HG03558 (cell line): ENCODE results near the gene DTNBP1.

Experiments
- ATAC-seq: cut with Tn5 transposase; IDR thresholded peaks from one replicate; pipeline ENCODE4 v1.9.1; 2021; ENCODE audit warnings: moderate number of reproducible peaks; ENCODE audit not compliant: unreplicated experiment; ENCODE audit errors: extremely low read depth

The DTNBP1 gene

DNA sequence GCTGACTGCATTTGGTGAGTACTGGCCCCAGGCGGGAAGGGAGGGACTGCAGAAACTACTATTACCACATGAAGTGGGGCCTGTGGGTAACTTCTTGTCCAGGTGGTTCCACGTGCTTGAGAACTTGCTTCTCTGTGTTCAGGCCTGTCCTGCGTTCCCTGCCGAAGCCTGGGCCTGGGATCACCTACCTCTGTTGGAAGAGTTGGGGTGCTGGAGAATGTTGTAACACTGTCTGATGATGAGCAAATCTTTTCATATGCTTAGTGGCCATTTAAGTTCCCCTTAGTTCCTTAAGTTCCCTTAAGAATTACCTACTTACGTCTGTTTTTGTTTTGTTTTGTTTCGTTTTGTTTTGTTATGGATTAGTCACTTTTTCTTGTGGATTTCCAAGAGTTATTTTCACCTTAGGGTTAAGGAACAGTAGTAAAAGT, 154.4 kb downstream of the DTNBP1 start:
- no peak for ATAC-seq

DNA sequence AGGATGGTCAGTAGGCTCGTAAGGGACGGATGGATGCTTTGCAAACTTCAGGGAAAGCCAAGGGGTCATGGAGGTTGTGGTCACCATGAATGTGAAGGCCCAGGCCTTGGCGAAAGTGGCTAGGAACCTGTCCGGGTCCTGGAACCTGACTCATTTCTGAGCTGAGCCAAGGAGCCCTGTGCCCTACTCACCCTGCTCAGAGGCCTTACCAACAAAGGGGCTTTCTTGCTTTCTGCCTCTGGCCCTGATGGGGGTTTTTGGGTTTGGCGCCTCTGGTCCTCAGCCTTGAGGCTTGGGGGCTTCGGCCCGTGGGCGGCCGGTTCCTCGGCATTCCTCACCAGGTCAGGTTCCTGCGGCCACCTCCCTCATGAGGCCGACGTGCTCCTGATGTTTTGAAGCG, 155.1 kb downstream of the DTNBP1 start:
- no peak for ATAC-seq

- no peak for ATAC-seq
Observed at GRCh38 chr6:15507221-15507620, 155.6 kb downstream of the DTNBP1 start.

GRCh38 chr6:15506066-15506465, 156.8 kb downstream of the DTNBP1 start:
- ATAC-seq = no peak

DNA sequence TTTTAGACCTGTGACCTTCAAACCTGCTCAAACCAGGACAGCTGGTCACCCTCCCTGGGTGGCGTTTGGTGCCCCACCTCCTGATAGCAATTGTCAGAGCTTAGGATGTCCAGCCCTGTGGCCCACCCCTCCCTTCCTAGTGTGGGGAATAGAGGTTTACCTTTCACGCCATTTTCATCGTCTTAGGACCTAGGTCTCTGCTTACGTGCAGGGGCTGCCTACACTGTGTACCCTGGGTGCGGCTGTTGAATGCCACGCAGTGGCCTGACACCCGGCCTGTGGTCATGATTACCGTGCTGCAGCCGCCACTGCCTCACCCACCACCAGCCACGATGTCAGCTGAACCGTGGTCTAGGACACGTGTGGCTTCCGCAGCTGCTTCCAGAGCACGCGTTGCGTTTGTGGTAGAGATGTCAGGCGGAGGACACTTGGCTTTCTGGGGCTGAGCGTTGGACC, 157.3 kb downstream of the DTNBP1 start:
- ATAC-seq = no peak

DNA sequence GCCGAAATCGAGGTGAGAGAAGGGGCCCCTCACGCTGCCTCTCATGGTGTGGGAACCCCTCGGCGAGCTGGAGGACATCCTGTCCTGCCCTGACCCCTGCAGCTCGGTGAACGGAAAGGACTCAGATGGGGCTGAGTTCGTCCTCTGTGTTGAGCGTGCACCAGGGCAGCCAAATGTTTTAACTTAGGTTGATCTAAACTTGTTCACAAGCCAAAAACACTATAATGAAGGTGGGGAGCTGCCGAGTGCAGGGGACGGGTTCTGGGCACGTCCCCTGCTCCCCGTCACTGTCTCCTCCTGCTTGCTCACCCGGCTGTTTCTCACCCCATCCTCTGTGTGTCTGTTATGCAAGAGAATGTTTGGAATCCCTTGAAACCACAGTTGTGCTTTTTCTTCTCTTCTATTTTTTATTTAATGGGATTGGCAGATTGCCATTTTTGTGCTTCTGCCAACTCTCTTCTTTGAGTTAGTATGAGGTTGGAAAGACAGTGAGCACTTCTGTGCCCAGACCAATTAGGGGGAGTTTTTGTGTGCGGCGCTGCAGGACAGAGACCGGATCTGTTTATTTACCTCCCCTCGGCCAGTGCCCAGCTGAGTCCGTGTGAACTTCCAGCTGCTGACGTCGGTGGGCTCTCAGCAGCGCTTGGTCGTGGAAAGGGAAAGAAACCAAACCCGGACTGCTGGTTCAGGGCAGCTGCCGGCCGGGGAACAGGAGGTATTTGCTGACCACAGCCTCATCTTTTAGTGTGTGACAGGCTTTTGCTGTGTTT, 158.1 kb downstream of the DTNBP1 start:
- no peak for ATAC-seq

- ATAC-seq = no peak
Observed at GRCh38 chr6:15504040-15504495, 158.8 kb downstream of the DTNBP1 start.

DNA sequence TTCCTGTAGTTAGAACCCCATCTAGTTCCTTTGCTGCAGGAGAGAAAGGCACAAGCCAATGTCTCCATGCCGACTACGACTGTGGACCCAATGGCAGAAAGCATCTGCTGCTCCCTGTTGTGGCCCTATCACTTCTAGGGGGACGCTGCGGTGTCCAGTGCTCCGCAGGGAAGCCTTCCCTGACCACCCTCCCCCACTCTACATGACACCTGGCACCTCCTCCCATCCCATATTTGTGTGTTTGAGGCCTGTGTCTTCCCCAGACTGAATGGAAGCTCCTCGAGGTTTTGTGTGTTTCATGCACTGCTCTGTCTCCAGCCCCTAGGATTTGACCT, 159.5 kb downstream of the DTNBP1 start:
- ATAC-seq = no peak

DNA sequence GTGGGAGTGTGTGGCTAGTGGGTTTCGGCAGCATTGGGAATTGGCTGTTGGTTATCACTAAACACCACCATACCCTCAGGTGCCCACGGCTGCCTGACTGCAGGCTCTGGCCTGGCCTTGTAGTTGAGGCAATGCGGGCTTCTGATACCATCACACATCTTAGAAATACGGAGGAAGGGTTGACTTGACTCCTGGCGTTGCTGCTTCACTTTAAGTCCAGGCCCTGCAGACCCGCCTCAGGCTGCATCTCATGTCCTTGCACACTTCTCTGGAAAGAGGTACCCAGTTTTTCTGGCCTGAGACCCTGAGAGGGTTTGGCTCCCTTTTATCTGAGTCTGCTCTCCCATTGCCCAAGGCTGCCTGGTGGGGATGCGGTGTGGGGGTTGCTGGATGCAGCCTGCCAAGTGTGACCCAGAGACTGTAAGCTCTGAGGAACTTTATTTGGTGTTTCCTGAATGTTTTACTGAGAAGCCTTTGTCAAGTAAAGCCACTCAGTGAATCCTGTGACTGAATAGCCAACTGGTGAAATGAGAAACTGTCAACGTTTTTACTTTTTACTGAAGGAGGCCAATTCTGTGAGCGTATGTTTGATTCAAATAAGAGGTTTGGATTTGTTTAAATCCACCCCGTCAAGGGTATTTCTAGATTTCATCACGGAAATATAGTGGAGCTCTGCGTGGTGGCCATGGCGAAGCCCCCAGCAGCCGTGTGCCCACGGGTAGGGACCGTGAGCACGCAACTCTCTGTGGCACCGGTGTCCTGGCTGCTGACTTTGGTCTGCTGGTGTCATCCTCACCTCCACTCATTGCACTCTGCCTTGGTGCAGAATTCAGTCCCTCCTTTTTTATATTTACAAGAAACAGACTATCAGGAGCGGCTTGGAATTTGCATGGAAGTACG, 160.1 kb downstream of the DTNBP1 start:
- no peak for ATAC-seq

DNA sequence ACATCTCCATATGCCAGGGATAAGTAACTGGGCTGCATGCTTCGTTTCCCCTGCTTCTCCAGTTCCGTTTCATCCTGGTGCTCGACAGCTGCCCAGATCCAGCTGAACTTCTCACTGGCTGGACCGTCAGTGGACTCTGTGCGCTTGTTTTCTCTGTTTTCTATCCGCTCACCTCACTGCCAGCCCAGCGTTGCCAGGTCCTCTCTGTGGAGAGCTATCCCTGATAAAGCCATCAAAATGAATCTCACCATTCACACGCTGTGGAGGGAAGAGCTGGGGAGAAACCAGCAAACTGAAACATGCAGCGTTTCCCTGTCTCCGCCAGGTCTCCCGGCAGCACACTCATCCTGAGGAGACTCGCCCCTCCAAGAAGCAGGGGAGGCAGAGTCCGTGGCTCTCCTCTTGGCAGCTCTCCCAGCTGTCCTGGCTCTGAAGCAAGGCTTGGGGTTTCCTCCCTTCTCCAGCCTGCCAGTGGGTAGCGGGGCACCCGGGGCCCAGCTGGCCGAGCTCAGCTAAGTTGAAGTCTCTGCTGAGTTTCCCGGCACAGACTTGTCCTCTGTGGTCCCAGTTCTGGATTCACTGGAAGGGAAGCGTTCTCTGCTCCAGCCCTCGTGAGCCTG, 160.9 kb downstream of the DTNBP1 start:
- no peak for ATAC-seq

DNA sequence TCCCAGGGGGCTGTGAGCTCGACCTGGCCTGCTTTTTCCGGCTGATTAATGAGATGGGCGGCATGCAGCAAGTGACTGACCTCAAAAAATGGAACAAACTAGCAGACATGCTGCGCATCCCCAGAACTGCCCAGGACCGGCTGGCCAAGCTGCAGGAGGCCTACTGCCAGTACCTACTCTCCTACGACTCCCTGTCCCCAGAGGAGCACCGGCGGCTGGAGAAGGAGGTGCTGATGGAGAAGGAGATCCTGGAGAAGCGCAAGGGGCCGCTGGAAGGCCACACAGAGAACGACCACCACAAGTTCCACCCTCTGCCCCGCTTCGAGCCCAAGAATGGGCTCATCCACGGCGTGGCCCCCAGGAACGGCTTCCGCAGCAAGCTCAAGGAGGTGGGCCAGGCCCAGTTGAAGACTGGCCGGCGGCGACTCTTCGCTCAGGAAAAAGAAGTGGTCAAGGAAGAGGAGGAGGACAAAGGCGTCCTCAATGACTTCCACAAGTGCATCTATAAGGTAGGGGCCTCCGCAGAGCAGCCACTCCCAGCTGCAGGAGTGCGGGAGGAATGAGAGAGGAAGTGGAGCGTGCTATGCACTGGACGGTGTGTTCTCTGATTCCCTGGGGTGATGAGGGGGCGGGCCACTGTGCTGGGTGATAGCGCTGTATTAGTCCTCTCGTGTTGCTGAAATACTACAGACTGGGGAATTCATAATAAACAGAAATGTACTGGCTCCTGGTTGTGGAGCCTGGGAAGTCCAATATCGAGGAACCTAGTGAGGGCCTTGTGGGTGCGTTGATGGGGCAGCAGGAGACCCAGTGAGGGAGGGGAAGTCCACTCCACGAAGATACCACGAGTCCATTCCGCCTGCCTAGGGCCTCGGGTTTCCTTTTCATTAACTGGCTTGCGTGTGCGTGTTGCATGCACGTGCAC, 161.7 kb downstream of the DTNBP1 start:
- no peak for ATAC-seq

DNA sequence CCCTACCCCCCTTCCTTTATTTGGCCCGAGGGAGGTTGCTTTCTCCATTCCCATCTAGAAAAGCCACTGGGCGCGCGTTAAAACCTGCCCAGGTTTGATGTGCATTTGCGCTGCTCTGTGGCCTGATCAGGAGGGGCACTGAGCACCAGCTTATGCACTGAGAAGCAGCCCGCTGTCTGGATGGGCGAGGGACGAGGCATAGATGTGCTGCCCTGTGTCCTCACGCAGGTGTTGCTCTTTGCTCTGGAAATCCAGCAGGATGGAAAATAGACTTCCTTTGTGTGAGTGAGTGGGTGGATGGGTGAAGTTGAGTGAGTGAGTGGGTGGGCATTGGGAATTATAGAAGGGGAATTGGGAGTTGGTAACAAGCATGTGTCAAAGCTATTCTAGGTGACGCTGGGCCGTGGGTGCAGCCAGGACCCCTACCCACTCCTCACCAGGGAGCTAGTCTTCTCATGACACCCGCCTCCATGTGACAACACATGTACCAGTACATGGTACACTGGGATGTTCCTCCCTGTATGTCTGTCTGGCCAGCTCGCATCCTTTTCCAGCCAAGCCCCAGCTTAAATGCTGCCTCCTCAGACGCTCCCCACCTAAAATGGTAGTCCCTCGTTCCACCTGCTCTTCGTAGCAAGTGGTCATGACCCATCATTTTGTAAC, 162.6 kb downstream of the DTNBP1 start:
- no peak for ATAC-seq

DNA sequence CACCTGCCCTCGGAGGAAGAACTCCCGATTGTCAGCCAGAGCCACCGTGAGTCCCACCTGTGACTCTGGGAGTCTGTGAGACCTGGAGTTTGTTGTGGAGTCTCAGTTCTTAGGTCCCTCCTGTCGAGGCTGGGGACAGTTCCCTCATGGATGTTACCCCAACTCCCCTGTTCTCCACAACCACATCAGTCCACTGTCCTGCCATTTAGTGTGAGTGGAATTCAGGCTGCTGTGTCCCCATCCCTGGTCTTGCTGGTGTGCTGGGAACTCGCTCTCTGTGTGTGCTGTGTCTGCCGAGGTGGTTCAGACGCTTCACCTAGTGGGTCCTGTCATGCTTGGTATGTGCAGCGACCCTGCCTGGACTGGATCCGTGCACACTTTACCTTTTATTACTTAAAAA, 163.2 kb downstream of the DTNBP1 start:
- ATAC-seq = no peak

DNA sequence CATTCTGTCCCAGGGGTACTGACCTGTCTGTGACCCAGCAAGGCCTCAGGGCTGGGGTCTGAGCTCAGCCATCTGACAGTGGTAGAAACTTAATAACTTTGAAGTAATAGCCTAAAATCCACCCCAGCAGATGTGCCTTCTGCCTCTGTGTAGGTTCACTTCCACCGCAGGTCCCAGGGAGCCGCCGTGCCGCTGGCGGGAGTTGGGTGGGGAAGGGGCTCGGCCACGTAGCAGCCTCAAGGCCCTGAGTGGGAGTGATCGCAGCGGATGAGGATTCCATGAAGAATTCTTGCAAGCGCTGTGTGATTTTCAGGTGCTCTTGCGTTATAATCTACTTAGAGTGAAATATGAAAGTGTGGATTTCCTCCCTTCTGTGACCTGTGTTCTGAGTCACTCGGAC, 163.7 kb downstream of the DTNBP1 start:
- no peak for ATAC-seq

DNA sequence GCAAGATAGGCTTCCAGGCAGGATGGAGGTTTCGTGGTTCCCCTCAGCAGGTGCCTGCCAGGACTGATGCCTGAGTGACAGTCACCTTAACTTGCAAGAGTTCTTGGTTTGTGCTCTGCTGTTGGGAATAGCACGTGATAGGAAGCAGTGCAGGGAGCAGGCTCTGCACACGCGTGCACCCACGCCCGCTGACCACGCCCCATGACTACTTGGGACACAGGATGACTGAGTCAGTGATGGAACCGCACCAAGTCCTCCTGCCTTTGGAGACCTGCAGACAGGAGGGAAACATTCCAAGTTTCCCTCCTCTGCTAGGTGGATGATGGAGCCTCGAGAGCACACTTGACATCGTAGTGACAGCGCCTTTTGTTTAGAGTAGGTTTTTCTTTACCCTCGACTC, 164.2 kb downstream of the DTNBP1 start:
- no peak for ATAC-seq

DNA sequence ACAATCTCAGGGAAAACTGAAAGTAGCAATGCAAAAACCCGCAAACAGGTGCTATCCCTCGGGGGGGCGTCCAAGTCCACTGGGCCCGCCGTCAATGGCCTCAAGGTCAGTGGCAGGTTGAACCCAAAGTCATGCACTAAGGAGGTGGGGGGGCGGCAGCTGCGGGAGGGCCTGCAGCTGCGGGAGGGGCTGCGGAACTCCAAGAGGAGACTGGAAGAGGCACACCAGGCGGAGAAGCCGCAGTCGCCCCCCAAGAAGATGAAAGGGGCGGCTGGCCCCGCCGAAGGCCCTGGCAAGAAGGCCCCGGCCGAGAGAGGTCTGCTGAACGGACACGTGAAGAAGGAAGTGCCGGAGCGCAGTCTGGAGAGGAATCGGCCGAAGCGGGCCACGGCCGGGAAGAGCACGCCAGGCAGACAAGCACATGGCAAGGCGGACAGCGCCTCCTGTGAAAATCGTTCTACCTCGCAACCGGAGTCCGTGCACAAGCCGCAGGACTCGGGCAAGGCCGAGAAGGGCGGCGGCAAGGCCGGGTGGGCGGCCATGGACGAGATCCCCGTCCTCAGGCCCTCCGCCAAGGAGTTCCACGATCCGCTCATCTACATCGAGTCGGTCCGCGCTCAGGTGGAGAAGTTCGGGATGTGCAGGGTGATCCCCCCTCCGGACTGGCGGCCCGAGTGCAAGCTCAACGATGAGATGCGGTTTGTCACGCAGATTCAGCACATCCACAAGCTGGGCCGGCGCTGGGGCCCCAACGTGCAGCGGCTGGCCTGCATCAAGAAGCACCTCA, 166.3 kb downstream of the DTNBP1 start:
- ATAC-seq = no peak

DNA sequence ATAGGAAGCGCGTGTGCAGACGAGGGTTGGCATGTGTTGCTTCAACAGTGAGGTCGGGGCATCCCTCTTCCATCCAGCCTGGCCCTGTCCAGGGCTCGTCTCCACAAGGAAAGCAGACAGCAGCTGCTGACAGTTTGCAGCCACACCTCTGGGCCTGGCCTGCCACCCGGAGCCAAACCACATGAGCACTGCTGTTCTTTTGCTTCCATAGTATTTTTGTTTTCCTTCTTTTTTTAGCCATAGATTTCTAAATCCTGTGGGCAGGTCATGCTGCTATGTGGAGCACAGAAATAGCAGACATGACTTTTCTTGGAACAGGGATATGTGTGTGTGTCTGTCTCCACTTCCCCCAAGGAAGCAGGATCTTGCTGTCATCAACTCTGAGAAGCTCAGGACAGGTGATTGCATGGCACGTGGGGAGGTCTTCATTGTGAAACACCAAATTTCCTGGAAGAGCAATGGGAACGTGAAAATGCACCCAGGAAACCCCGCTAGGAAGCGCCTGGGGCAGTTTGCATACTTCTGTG, 167.4 kb downstream of the DTNBP1 start:
- no peak for ATAC-seq

DNA sequence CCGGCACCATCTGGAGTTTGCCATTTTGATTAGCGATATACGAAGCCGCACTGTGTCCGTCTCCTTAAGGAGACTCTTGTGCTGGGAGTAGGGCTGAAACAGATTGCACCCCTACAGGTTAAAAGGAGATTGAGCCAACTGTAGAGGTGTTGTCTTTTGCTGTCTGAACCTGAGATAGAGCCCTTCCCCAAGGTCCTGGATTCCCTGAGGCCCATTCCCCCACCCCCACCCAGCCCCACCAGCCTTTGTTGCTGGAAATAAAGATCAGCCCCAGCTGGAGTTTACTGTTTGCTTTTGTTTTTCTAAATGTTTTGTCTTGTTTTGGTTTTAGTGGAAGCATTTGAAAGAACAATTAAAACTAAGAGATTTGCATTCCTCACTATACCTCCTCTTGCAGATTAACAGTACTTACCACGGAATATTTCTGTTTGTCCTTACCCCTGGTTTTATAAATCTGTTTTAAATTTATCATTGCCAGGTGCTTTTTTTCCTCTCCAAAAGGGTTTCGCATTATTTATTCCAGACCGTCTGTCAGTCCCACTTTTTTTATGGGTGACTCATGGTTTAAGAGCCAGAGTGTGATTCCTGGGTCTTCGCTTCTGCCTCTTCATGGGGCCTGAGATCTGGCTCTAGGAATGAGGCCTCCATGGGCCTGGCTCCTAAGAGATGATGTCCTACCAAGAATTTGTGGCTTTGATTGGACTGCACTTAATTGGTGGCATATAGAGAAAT, 169.2 kb downstream of the DTNBP1 start:
- no peak for ATAC-seq
